Astrocyte (in vitro differentiated cells and primary cell): Measurements from ENCODE around the gene GFM1. TPM values are rescaled to one million over a fixed set of nuclear protein-coding genes. Genes with fewer than 3 reads are reported as not detected.

Experiments used
- DNase-seq: peaks from one replicate; pipeline ENCODE4 v3.0.0-alpha.2; 2010; ENCODE audit warnings: low read depth
- FAIRE-seq: peaks from 2 replicates; lab custom pipeline; 2011; peaks lifted over from hg19 to GRCh38; lab: Jason Lieb, UNC
- H2AFZ ChIP-seq: 2 replicates; pipeline ENCODE4 v1.6.0; 2012; ENCODE audit warnings: low read depth, low read length, inconsistent platforms
- H3K27ac ChIP-seq: 2 replicates; pipeline ENCODE4 v1.5.1; 2011; ENCODE audit warnings: low read depth, low read length, inconsistent platforms
- H3K27me3 ChIP-seq: 2 replicates; pipeline ENCODE4 v1.6.0; 2011; ENCODE audit warnings: low read length, inconsistent platforms; ENCODE audit not compliant: insufficient read depth
- H3K36me3 ChIP-seq: 2 replicates; pipeline ENCODE4 v1.5.1; 2011; ENCODE audit warnings: low read length, inconsistent platforms; ENCODE audit not compliant: insufficient read depth
- H3K4me1 ChIP-seq: 2 replicates; pipeline ENCODE4 v1.5.1; 2011; ENCODE audit warnings: low read length, inconsistent platforms; ENCODE audit not compliant: insufficient read depth
- H3K4me2 ChIP-seq: 2 replicates; pipeline ENCODE4 v1.6.0; 2012; ENCODE audit warnings: low read length, inconsistent platforms
- H3K4me3 ChIP-seq: 2 replicates; pipeline ENCODE4 v1.5.1; 2011; ENCODE audit warnings: low read depth, mild to moderate bottlenecking, low read length, inconsistent platforms; ENCODE audit not compliant: insufficient read depth
- H3K79me2 ChIP-seq: 2 replicates; pipeline ENCODE4 v1.6.0; 2012; ENCODE audit warnings: mild to moderate bottlenecking, low read length, inconsistent platforms; ENCODE audit not compliant: insufficient read depth
- H3K9ac ChIP-seq: 2 replicates; pipeline ENCODE4 v1.6.0; 2012; ENCODE audit warnings: mild to moderate bottlenecking, low read length, inconsistent platforms
- H3K9me3 ChIP-seq: 2 replicates; pipeline ENCODE4 v1.5.1; 2012; ENCODE audit warnings: low read depth, mild to moderate bottlenecking, low read length, inconsistent platforms; ENCODE audit not compliant: insufficient read depth
- H4K20me1 ChIP-seq: 2 replicates; pipeline ENCODE4 v1.6.0; 2012; ENCODE audit warnings: low read length, inconsistent platforms; ENCODE audit not compliant: insufficient read depth
- H3K27ac Mint-ChIP-seq: one replicate; pipeline ENCODE4 v1.8.0; 2021; ENCODE audit warnings: mild to moderate bottlenecking, mixed read lengths; ENCODE audit not compliant: unreplicated experiment
- H3K27me3 Mint-ChIP-seq: one replicate; pipeline ENCODE4 v1.8.0; 2021; ENCODE audit warnings: low read depth, mixed read lengths; ENCODE audit not compliant: unreplicated experiment
- H3K36me3 Mint-ChIP-seq: one replicate; pipeline ENCODE4 v1.8.0; 2021; ENCODE audit warnings: low read depth, mixed read lengths; ENCODE audit not compliant: unreplicated experiment
- H3K4me1 Mint-ChIP-seq: one replicate; pipeline ENCODE4 v1.8.0; 2021; ENCODE audit warnings: low read depth, mixed read lengths; ENCODE audit not compliant: unreplicated experiment
- H3K4me3 Mint-ChIP-seq: one replicate; pipeline ENCODE4 v1.8.0; 2021; ENCODE audit warnings: mild to moderate bottlenecking, moderate library complexity, mixed read lengths; ENCODE audit not compliant: unreplicated experiment
- H3K9me3 Mint-ChIP-seq: one replicate; pipeline ENCODE4 v1.8.0; 2021; ENCODE audit warnings: mild to moderate bottlenecking, mixed read lengths; ENCODE audit not compliant: unreplicated experiment
- EZH2 ChIP-seq: IDR thresholded peaks from 2 replicates; pipeline ENCODE4 v1.6.1; 2012; ENCODE audit warnings: mild to moderate bottlenecking, low read length, inconsistent platforms; ENCODE audit not compliant: insufficient read depth
- total RNA-seq: library from RNA; stranded (reverse); gene quantifications from 2 replicates; pipeline ENCODE4 v1.2.1, GENCODE V29; 2021
- TF ChIP-seq, protein P1 (sequence below): IDR thresholded peaks from 2 replicates; pipeline ENCODE4 v1.5.1; 2011; ENCODE audit warnings: low read depth, mild to moderate bottlenecking, inconsistent platforms, low read length, moderate library complexity; ENCODE audit not compliant: insufficient read depth

GFM1 gene
- total RNA-seq, 1 donor from 2014 or later, result 32.6 TPM

DNA sequence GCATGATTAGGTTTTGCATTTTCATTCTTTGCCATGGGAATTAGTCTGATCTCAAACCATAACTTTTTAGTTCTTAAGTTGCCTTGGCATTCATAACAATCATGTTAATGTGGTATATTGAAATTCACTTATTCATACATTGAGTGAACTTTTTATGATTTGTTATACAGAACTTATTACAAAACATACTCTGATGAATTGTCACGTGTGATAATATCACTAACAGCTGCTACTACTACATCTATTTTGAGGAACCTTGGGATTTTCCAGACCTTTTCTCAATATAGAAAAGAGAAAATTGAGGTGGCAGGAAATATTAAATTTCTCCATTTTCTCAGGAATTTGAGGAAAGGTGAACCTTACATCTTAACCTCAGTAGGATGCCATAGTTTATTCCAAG, 18.9 kb downstream of the GFM1 start:
- Histone ChIP-seq H3K27me3 (no peaks in the 10 kb centered on the region), H3K27ac (no peak overlapping the region), H2AFZ (no peak overlapping the region), H3K9me3 (no peaks in the 10 kb centered on the region), H3K9ac (no peak overlapping the region), H3K4me2 (no peak overlapping the region), H3K79me2 (no peaks in the 10 kb centered on the region), H4K20me1 (no peaks in the 10 kb centered on the region), H3K4me1 (peaks cover 3% of the 10 kb centered on the region), H3K36me3 (peaks cover 38% of the 10 kb centered on the region), H3K4me3 (no peak overlapping the region)
- no peaks in the 10 kb centered on the region for H3K27me3 Mint-ChIP-seq
- H3K27ac Mint-ChIP-seq, result no peak overlapping the region
- no peak overlapping the region for H3K4me3 Mint-ChIP-seq
- TF ChIP-seq, protein P1, sequence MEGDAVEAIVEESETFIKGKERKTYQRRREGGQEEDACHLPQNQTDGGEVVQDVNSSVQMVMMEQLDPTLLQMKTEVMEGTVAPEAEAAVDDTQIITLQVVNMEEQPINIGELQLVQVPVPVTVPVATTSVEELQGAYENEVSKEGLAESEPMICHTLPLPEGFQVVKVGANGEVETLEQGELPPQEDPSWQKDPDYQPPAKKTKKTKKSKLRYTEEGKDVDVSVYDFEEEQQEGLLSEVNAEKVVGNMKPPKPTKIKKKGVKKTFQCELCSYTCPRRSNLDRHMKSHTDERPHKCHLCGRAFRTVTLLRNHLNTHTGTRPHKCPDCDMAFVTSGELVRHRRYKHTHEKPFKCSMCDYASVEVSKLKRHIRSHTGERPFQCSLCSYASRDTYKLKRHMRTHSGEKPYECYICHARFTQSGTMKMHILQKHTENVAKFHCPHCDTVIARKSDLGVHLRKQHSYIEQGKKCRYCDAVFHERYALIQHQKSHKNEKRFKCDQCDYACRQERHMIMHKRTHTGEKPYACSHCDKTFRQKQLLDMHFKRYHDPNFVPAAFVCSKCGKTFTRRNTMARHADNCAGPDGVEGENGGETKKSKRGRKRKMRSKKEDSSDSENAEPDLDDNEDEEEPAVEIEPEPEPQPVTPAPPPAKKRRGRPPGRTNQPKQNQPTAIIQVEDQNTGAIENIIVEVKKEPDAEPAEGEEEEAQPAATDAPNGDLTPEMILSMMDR, result no peak
- TF ChIP-seq EZH2, result no peak
- H3K36me3 Mint-ChIP-seq, result peaks cover 5% of the 10 kb centered on the region
- FAIRE-seq (no peak), DNase-seq (no peak)
- H3K9me3 Mint-ChIP-seq, result no peaks in the 10 kb centered on the region
- peaks cover 3% of the 10 kb centered on the region for H3K4me1 Mint-ChIP-seq

DNA sequence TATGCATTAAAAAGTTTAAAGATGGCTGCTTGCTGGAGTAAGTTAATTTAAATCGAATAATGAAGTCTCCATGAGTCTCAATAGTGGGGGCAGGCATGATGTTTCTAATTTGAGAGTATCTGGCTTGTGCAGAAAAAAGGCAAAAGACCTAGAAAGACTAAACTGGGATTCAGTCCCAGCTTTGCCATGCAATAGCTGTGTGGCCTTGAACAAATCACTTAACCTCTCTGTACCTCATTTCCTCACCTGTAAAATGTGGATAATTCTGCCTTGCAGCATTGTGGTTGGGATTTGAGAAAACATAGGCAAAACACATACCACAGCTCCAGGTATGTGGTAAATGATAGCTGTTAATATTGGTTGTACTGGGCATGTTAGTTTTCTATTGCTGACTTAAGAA, 19.5 kb downstream of the GFM1 start:
- no peak overlapping the region for H3K9ac ChIP-seq
- no peaks in the 10 kb centered on the region for H3K27me3 ChIP-seq
- TF ChIP-seq, protein P1, result no peak
- no peak for TF ChIP-seq EZH2
- no peaks in the 10 kb centered on the region for H3K9me3 ChIP-seq
- no peak overlapping the region for H2AFZ ChIP-seq
- no peak overlapping the region for H3K4me3 Mint-ChIP-seq
- no peak overlapping the region for H3K27ac ChIP-seq
- H3K4me2 ChIP-seq, result no peak overlapping the region
- peaks cover 35% of the 10 kb centered on the region for H3K36me3 ChIP-seq
- peaks cover 5% of the 10 kb centered on the region for H3K36me3 Mint-ChIP-seq
- no peak overlapping the region for H3K4me3 ChIP-seq
- DNase-seq (no peak), FAIRE-seq (no peak)
- H3K27ac Mint-ChIP-seq, result no peak overlapping the region
- peaks cover 3% of the 10 kb centered on the region for H3K4me1 Mint-ChIP-seq
- H4K20me1 ChIP-seq, result no peaks in the 10 kb centered on the region
- peaks cover 7% of the 10 kb centered on the region for H3K4me1 ChIP-seq
- no peaks in the 10 kb centered on the region for H3K79me2 ChIP-seq
- no peaks in the 10 kb centered on the region for H3K9me3 Mint-ChIP-seq
- H3K27me3 Mint-ChIP-seq, result no peaks in the 10 kb centered on the region

DNA sequence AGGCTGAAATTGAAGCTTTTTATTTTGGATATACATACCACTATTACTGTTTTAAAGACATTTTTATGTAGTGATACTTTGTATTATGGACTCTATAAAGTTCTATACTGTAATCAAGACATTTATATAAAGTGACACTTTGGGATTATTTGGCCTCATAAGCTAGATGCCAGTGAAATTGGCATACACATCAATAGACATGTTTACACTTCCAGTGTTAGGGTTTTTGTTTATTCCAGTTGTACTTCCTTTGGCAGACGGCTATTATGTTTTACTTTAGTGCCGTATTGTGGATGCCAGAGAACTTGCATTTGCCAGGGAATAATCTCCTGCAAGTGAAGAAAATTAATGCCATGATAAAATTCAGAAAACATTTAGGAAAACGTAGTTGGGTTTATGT, 22.1 kb downstream of the GFM1 start:
- FAIRE-seq (no peak), DNase-seq (no peak)
- peaks cover 2% of the 10 kb centered on the region for H3K36me3 Mint-ChIP-seq
- H3K4me1 Mint-ChIP-seq, result peaks cover 4% of the 10 kb centered on the region
- no peak overlapping the region for H3K27ac Mint-ChIP-seq
- no peaks in the 10 kb centered on the region for H3K9me3 Mint-ChIP-seq
- Histone ChIP-seq H3K27me3 (no peaks in the 10 kb centered on the region), H2AFZ (no peak overlapping the region), H3K9me3 (no peaks in the 10 kb centered on the region), H3K9ac (no peak overlapping the region), H4K20me1 (no peaks in the 10 kb centered on the region), H3K36me3 (peaks cover 41% of the 10 kb centered on the region), H3K4me1 (peaks cover 4% of the 10 kb centered on the region), H3K4me2 (no peak overlapping the region), H3K79me2 (peaks cover 14% of the 10 kb centered on the region), H3K27ac (no peak overlapping the region), H3K4me3 (no peak overlapping the region)
- H3K4me3 Mint-ChIP-seq, result no peak overlapping the region
- TF ChIP-seq, protein P1, result no peak
- no peak for TF ChIP-seq EZH2
- no peaks in the 10 kb centered on the region for H3K27me3 Mint-ChIP-seq
